ENCODE results near the gene AMY2B. TPM values are rescaled to one million over a fixed set of nuclear protein-coding genes. Genes with fewer than 3 reads are reported as not detected.
A peak's percentile ranks its signal among the peaks of the same experiment; 100 is the strongest.

Gene AMY2B
- total and polyA plus RNA-seq, 2 of the 13 experiments (the other 11 are each of a cell fraction or from before 2014, with no cell fraction given): 1.3 to 1.9 TPM

DNA sequence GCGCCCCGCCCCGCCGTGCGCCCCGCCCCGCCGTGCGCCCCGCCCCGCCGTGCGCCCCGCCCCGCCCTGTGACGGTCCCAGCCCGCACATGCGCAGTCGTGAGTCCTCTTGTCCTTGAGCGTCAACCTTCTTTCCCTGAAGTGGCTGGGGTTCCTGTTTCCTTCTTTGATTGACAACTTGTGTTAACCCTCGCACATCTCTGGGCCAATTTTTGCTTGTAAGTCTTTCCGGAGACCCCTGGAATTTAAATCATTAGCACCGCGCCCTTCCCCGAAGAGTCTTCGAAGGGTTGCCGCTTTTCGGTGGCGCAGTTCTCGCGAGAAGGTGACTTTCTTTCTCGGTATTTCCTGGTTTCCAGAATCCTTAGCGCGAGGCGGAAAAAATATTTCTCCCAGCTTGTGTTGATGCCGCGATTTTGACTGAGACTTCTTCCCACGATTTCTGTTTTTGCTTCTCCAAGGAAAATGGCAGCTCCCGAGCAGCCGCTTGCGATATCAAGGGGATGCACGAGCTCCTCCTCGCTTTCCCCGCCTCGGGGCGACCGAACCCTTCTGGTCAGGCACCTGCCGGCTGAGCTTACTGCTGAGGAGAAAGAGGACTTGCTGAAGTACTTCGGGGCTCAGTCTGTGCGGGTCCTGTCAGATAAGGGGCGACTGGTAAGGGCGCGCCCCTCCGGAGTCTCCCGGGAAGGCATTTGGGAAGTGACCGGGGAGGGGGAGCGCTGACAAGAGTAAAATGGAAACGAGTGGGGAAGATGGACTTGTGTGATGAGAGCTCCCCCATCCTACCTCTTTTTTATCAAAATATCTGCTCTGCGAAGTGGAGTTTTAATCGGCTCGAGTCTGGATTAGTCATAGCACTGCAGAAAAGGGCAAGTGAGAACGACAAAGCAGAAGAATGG is 45.5 kb upstream of the AMY2B start, which contains the start of gene RNPC3 (continued):
- TF ChIP-seq GFI1 (CRISPR knock-in tag; IDR thresholded peaks at IDR 0.05; ENCODE audit: borderline replicate concordance) (no peak), TAF1 (CRISPR knock-in tag; IDR thresholded peaks at IDR 0.05) (peak; percentile 34; the same call in 1 of the 2 replicates), ZNF891 (CRISPR knock-in tag; IDR thresholded peaks at IDR 0.05) (0 out of 2 replicates have a peak, but pooled peaks have one; percentile 28), ZNF572 (CRISPR knock-in tag; IDR thresholded peaks at IDR 0.05) (0 out of 2 replicates have a peak, but pooled peaks have one; percentile 34), ZNF543 (CRISPR knock-in tag; IDR thresholded peaks at IDR 0.05) (no peak), KDM2A (CRISPR knock-in tag; IDR thresholded peaks at IDR 0.05; ENCODE audit: borderline replicate concordance, low read depth) (peak; percentile 71), ZNF33A (CRISPR knock-in tag; IDR thresholded peaks at IDR 0.05; ENCODE audit: borderline replicate concordance) (0 out of 2 replicates have a peak, but pooled peaks have one; percentile 64), ZNF331 (CRISPR knock-in tag; IDR thresholded peaks at IDR 0.05) (no peak), ZNF816 (CRISPR knock-in tag; IDR thresholded peaks at IDR 0.05; ENCODE audit: borderline replicate concordance) (0 out of 2 replicates have a peak, but pooled peaks have one; percentile 48), ATF7 (IDR thresholded peaks at IDR 0.05) (no peak), ATF7 (CRISPR knock-in tag; IDR thresholded peaks at IDR 0.05) (no peak), NR1H2 (CRISPR knock-in tag; IDR thresholded peaks at IDR 0.05; ENCODE audit: borderline replicate concordance, low read depth) (no peak), ZNF598 (CRISPR knock-in tag; IDR thresholded peaks at IDR 0.05; ENCODE audit: borderline replicate concordance) (0 out of 2 replicates have a peak, but pooled peaks have one; percentile 27), ZNF136 (CRISPR knock-in tag; IDR thresholded peaks at IDR 0.05; ENCODE audit: low read depth) (0 out of 2 replicates have a peak, but pooled peaks have one; percentile 57), REXO4 (CRISPR knock-in tag; IDR thresholded peaks at IDR 0.05; ENCODE audit: borderline replicate concordance) (no peak), DRAP1 (CRISPR knock-in tag; IDR thresholded peaks at IDR 0.05) (0 out of 2 replicates have a peak, but pooled peaks have one; percentile 18), REPIN1 (CRISPR knock-in tag; IDR thresholded peaks at IDR 0.05; ENCODE audit: borderline replicate concordance, low read depth) (no peak), KMT2A (CRISPR knock-in tag; IDR thresholded peaks at IDR 0.05) (peak; percentile 76; the same call in 1 of the 2 replicates), ZNF564 (CRISPR knock-in tag; IDR thresholded peaks at IDR 0.05) (no peak)
- TF ChIP-seq, protein P1, sequence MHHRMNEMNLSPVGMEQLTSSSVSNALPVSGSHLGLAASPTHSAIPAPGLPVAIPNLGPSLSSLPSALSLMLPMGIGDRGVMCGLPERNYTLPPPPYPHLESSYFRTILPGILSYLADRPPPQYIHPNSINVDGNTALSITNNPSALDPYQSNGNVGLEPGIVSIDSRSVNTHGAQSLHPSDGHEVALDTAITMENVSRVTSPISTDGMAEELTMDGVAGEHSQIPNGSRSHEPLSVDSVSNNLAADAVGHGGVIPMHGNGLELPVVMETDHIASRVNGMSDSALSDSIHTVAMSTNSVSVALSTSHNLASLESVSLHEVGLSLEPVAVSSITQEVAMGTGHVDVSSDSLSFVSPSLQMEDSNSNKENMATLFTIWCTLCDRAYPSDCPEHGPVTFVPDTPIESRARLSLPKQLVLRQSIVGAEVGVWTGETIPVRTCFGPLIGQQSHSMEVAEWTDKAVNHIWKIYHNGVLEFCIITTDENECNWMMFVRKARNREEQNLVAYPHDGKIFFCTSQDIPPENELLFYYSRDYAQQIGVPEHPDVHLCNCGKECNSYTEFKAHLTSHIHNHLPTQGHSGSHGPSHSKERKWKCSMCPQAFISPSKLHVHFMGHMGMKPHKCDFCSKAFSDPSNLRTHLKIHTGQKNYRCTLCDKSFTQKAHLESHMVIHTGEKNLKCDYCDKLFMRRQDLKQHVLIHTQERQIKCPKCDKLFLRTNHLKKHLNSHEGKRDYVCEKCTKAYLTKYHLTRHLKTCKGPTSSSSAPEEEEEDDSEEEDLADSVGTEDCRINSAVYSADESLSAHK (CRISPR knock-in tag; IDR thresholded peaks at IDR 0.05; ENCODE audit: borderline replicate concordance): no peak
- TF ChIP-seq, protein P2, sequence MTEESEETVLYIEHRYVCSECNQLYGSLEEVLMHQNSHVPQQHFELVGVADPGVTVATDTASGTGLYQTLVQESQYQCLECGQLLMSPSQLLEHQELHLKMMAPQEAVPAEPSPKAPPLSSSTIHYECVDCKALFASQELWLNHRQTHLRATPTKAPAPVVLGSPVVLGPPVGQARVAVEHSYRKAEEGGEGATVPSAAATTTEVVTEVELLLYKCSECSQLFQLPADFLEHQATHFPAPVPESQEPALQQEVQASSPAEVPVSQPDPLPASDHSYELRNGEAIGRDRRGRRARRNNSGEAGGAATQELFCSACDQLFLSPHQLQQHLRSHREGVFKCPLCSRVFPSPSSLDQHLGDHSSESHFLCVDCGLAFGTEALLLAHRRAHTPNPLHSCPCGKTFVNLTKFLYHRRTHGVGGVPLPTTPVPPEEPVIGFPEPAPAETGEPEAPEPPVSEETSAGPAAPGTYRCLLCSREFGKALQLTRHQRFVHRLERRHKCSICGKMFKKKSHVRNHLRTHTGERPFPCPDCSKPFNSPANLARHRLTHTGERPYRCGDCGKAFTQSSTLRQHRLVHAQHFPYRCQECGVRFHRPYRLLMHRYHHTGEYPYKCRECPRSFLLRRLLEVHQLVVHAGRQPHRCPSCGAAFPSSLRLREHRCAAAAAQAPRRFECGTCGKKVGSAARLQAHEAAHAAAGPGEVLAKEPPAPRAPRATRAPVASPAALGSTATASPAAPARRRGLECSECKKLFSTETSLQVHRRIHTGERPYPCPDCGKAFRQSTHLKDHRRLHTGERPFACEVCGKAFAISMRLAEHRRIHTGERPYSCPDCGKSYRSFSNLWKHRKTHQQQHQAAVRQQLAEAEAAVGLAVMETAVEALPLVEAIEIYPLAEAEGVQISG (CRISPR knock-in tag; IDR thresholded peaks at IDR 0.05): peak; percentile 19; the same call in 1 of the 2 replicates
- TF ChIP-seq, protein P3, sequence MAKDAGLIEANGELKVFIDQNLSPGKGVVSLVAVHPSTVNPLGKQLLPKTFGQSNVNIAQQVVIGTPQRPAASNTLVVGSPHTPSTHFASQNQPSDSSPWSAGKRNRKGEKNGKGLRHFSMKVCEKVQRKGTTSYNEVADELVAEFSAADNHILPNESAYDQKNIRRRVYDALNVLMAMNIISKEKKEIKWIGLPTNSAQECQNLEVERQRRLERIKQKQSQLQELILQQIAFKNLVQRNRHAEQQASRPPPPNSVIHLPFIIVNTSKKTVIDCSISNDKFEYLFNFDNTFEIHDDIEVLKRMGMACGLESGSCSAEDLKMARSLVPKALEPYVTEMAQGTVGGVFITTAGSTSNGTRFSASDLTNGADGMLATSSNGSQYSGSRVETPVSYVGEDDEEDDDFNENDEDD (CRISPR knock-in tag; IDR thresholded peaks at IDR 0.05; ENCODE audit: borderline replicate concordance): peak; percentile 81; the same call in 1 of the 2 replicates

Measured in HepG2 (cell line).